Activated CD8-positive, alpha-beta memory T cell treated with anti-CD3 and anti-CD28 coated beads for 36 hours (primary cell): Measurements from ENCODE around the gene RCL1. TPM values are rescaled to one million over a fixed set of nuclear protein-coding genes. Genes with fewer than 3 reads are reported as not detected.

Experiments used
- CTCF ChIA-PET: fragments of 350-600 bp; sonication (Branson Sonifier 250); formaldehyde crosslinking; loops from one replicate; lab custom pipeline; 2021; ENCODE audit warnings: antibody characterized with exemption; lab: Charles Lee
- POLR2A ChIA-PET: fragments of 350-600 bp; sonication (Branson Sonifier 250); formaldehyde crosslinking; loops from one replicate; lab custom pipeline; 2021; ENCODE audit warnings: antibody characterized with exemption; lab: Charles Lee
- total RNA-seq, 2 experiments: library from RNA; stranded (reverse); gene quantifications; one replicate each; pipeline ENCODE4 v1.2.3, GENCODE V29; 2021

RCL1 gene
- total RNA-seq, 2 experiments from 2014 or later = 39.4 to 39.5 TPM

GRCh38 chr9:4831119-4831518 is 38.4 kb downstream of the RCL1 start:
- ChIA-PET CTCF (no interaction called here), POLR2A (no interaction called here)

- POLR2A ChIA-PET = interaction anchor here (2.2 kb wide), 1 partner anchor 39 kb away, joined by 7 read pairs; the partner anchor contains the start of gene RCL1
Observed at GRCh38 chr9:4831944-4832343, 39.2 kb downstream of the RCL1 start.

GRCh38 chr9:4832786-4833579 is 40.2 kb downstream of the RCL1 start:
- ChIA-PET POLR2A (interaction anchor here (2.2 kb wide), 1 partner anchor 40 kb away, joined by 7 read pairs; the partner anchor contains the start of gene RCL1), CTCF (interaction anchor here (0.9 to 1.4 kb wide), 2 partner anchors 152 to 155 kb away, joined by 4 read pairs; partner anchors contain the start of gene JAK2)

More at GRCh38 chr9:4831944-4832343, 39.2 kb downstream of the RCL1 start:
- CTCF ChIA-PET = no interaction called here

DNA sequence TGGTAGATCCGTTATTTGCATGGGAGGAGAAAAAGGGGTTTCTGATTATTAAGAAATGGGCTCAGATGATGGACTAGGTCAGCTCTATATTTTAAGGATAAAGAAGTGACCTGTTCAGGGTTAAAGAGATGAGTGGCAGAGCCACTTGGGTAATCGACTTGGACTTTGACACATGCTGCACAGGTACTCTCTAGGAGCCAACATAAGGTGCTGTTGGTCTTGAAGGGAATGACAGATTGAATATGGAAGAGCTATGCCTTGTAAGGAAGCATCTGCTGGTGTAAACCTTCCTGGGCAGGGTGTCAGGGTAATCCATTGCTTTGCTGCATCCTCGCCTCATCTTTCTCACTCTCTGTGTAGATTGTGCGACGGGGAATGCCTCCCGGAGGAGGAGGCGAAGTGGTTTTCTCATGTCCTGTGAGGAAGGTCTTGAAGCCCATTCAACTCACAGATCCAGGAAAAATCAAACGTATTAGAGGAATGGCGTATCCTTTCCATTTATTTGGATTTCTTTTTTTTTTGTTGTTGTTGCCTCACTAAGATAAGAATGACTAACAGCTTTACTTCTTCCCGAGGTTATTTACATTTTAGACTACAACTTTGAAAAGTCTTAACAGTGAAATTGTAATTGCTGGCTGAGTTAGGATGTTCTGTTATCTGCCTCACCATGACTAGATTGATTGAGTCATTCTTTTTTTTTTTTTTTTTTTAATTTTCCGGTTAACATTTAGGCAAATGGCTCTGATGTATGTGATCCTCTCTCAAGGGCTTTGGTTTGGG is 41.2 kb downstream of the RCL1 start:
- ChIA-PET POLR2A (interaction anchor here (2.2 kb wide), 1 partner anchor 41 kb away, joined by 7 read pairs; the partner anchor contains the start of gene RCL1), CTCF (interaction anchor here (0.7 to 1.4 kb wide), 3 partner anchors 112 to 154 kb away, joined by 4 read pairs; partner anchors contain the start of gene JAK2)

DNA sequence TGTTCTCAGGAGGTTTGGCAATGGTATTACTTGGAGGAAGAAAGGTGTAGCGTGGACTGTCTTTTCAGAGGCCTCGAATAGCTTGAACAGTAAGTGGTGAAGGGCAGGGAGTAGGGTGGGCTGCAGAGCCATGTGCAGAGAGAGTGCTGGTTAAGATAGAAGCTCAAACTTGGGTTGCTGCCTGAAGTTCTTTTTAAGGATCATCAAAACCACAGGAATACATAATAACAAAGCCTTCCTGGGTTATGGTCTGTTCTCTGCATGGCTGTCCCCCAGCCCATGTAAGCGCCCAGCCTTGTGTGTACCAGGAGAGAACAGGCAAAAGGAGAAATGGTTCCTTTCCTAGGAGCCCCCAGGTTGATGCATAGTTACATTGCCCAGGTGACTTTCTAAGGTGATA is 43.9 kb downstream of the RCL1 start:
- ChIA-PET POLR2A (no interaction called here), CTCF (no interaction called here)

DNA sequence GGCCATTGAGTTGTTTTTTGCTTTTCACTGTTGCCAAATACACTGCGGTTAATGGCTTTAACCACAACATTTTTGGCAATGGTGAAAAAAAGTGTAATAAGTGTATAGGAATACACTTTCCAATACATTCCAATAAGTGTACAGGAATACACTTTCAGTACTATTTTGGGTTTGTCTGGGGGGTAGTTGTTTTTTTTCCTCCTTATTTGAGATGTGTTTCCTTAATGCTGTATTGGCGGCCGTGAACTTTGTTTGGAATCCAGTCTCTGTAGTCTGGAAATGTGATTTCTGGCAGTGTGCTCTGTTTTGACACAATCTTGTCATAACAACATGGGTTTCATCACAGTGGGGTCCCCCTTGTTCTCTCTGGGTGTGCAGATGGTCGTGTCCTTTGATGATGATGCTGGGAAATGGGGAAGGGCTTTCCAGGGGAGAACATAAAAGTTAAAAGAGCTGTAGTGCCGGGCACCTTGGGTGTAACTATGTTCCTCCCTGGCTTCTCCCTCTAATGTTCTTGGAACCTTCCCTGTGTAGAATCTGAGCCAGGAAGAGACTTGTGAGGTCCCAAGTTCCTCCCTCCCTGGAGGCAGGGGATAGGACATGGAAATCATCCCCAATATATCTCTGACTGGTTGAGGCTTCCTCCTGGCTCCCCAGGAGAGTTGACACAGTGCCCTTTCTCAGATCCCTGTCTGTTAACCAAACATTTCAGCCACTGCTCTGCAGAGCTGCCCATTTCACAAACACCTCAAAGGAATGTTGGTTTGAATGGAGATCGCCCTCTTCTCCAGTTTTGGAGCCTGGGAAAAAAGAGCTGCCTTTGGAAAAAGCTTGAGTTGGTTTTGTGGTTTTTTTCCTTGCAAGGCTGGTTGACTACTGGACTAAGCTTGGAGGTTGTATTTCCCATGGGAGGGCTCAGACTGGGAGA is 44.8 kb downstream of the RCL1 start:
- CTCF ChIA-PET = interaction anchor here (0.7 to 1.8 kb wide), 4 partner anchors 10 to 160 kb away, joined by 3 to 4 read pairs (median 4); no protein-coding TSS in a partner anchor
- POLR2A ChIA-PET = interaction anchor here (0.6 kb wide), 1 partner anchor 20 kb away, joined by 5 read pairs; no protein-coding TSS in a partner anchor

DNA sequence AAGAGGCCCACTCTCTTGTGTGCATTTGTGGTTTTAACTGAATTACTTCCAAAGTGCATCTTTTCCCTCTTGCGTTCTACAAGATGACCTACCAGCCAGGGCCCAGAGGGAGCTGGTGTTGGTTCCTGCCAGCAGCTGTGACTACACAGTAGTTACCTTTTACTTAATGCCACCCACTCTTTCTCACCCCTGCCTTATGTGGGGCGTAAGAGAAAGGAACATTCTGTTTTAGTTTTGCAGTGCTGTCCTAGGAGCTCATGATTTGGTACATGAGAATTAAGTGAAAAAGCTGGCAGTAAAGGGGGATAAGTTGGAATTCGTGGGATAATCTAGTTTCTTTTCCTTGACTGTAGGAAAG is 45.4 kb downstream of the RCL1 start:
- POLR2A ChIA-PET = interaction anchor here (0.6 kb wide), 1 partner anchor 20 kb away, joined by 5 read pairs; no protein-coding TSS in a partner anchor
- CTCF ChIA-PET = interaction anchor here (0.7 to 1.8 kb wide), 4 partner anchors 10 to 159 kb away, joined by 3 to 4 read pairs (median 4); no protein-coding TSS in a partner anchor

DNA sequence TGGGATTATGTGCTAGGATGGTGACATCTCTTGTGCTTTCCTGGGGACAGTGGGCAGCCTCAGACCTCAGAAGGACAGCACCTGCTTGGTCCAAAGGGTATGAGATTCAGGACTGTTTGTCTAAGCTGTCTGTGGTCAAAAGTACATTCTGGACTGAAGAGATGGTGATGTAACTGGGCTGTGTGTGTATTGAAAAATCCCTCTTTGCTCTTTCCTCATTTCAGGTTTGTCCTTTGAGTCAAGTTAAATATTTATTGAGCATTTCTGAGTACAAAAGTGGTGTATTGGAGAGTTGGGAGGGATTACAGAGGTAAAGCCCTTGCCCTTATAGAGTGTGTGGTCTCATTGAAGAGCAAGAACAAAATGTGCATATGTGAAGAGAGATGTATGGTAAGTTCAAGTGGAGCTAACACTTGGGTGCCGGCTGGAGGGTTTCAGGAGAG is 46.7 kb downstream of the RCL1 start:
- POLR2A ChIA-PET = no interaction called here
- CTCF ChIA-PET = interaction anchor here (1.2 to 1.3 kb wide), 2 partner anchors 77 to 120 kb away, joined by 4 read pairs; no protein-coding TSS in a partner anchor

DNA sequence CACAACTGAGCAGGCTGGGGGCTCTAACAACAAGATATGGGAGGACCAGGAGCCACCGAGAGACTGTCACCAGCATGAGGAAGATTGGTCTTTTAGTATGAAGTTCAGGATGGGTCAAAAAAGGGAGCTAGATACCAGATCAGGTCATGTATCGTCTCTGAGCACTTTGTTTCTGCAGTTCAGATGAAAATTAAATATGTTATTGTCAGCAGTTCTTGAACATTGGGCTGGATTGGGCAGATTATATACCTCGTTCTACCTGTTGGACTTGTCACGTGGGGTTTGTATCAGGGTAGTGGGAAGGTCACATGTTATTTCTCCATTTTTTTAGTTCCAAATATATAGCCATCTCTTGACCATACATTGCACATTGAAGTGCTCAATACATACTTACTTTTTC is 47.3 kb downstream of the RCL1 start:
- POLR2A ChIA-PET = no interaction called here
- CTCF ChIA-PET = interaction anchor here (1.2 to 1.3 kb wide), 2 partner anchors 78 to 119 kb away, joined by 4 read pairs; no protein-coding TSS in a partner anchor

- CTCF ChIA-PET = interaction anchor here (0.6 kb wide), 1 partner anchor 25 kb away, joined by 5 read pairs; no protein-coding TSS in a partner anchor
- POLR2A ChIA-PET = no interaction called here
Observed at GRCh38 chr9:4842213-4842612, 49.5 kb downstream of the RCL1 start.

GRCh38 chr9:4842734-4843133 is 50.0 kb downstream of the RCL1 start:
- ChIA-PET CTCF (no interaction called here), POLR2A (no interaction called here)

GRCh38 chr9:4844056-4844838 is 51.5 kb downstream of the RCL1 start:
- CTCF ChIA-PET = no interaction called here
- POLR2A ChIA-PET = interaction anchor here (0.6 kb wide), 1 partner anchor 22 kb away, joined by 3 read pairs; no protein-coding TSS in a partner anchor

DNA sequence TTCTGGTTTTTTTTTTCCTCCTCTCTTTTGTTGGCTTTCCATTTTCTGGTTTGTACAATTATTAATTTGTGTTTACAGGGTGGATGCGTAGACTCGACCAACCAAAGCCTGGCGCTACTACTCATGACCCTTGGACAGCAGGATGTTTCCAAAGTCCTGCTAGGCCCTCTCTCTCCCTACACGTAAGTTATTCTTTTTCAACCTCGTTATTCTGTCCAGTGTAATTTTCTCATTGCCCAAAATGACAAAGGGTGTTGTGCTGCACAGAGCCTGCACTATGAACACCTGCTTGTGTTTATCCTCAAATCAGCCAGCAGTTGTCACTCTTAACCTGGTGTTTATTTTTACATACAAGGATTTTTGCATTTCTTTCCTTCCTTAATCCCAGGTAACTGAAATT is 56.6 kb downstream of the RCL1 start:
- ChIA-PET CTCF (no interaction called here), POLR2A (no interaction called here)

DNA sequence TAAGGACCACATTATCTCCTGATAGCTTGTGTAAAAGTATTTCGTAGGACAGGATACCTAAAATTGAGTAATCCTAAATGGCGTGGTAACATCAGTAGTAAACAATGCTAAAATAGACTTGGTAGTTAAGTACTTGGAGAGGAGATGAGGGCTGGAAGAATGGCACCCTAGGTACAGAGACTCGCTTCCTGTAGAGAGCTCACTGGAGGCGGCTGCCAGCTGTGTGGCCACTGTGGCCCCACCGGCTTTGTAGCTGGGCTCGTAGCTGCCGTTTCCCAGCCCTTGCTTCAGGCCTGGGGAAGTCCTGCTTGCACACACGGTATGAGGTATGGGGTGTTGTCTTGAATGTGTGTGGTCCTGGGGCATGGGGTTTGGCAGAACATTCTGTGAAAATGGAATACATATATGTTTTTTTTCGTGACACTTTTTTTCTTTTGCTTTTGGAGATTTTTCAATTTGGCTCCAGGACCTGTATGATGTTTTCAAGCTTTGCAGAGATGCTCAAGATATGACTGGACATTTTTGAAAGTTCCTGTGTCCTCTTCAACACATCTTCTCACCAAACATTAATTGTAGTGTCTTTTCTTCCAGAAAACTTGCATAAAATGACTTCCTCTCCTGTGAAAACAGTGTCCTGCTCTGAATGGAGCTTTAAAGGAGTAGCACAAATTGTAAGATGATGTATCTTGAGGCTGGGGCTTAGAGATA is 58.0 kb downstream of the RCL1 start:
- POLR2A ChIA-PET = no interaction called here

DNA sequence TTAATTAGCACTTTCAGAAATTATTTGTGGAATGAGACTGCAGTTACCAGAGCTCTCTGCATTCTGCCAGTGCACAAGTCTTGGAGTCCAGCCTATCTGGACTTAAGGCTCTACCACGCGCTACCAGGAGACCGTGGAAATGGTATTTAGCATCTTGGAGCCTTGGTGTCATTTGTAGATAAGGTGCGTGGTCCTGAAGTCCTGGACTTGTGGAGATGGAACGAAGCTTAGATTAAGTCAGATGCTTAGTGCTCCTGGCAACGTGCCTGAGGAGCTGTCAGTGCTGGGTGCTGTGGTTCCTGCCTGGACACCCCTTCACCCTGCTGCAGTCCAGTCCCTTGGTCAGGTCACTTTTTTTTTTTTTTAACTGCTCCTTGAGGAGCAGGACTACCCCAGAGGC is 59.7 kb downstream of the RCL1 start:
- POLR2A ChIA-PET = no interaction called here
- CTCF ChIA-PET = interaction anchor here (0.6 kb wide), 1 partner anchor 94 kb away, joined by 3 read pairs; no protein-coding TSS in a partner anchor

More for the DNA sequence above, 58.0 kb downstream of the RCL1 start:
- CTCF ChIA-PET = interaction anchor here (0.6 to 1.4 kb wide), 3 partner anchors 9 to 159 kb away, joined by 3 to 4 read pairs (median 4); no protein-coding TSS in a partner anchor

GRCh38 chr9:4854265-4854590 is 61.5 kb downstream of the RCL1 start:
- ChIA-PET CTCF (no interaction called here), POLR2A (no interaction called here)

DNA sequence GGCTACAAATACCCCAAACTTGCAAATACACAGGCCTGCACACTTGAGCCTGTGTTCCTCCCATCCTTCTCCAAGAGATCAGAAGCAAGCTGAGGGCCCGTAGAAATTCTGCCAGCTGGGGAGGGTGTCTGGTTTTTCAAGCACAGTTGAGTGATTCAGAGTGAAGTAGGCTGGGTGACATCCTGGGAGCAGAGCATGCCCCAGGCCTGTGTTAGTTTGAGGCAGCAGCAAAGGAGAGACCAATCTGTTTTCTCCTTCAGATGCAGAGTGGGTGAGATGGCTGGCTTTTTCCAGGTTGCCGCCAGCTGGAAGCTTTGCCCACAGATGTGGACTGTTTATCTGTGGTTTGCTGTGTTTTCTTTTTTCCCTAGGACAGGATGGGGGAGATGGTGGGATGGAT is 63.1 kb downstream of the RCL1 start:
- CTCF ChIA-PET = interaction anchor here (1.3 to 1.6 kb wide), 2 partner anchors 11 to 69 kb away, joined by 3 read pairs; no protein-coding TSS in a partner anchor

More for the DNA sequence above, 63.1 kb downstream of the RCL1 start:
- POLR2A ChIA-PET = no interaction called here
